Progenitor cell of endocrine pancreas (in vitro differentiated cells): Measurements from ENCODE around the gene TGFBR1. TPM values are rescaled to one million over a fixed set of nuclear protein-coding genes. Genes with fewer than 3 reads are reported as not detected.
"Not testable (repeated sequence)": the region's sequence is repeated elsewhere in the genome, so short reads cannot be mapped to it uniquely, and the experiment has no call there.

Source experiments
- DNase-seq: peaks from one replicate; pipeline ENCODE4 v3.0.0; 2021; ENCODE audit warnings: low spot score; ENCODE audit not compliant: unreplicated experiment
- H3K27ac Mint-ChIP-seq: 2 replicates; pipeline ENCODE4 v1.8.0; 2021; ENCODE audit warnings: mild to moderate bottlenecking, moderate library complexity, mixed read lengths
- H3K27me3 Mint-ChIP-seq: 2 replicates; pipeline ENCODE4 v1.8.0; 2021; ENCODE audit warnings: mixed read lengths
- H3K36me3 Mint-ChIP-seq: 2 replicates; pipeline ENCODE4 v1.8.0; 2022; ENCODE audit warnings: mixed read lengths; ENCODE audit not compliant: insufficient read depth
- H3K4me1 Mint-ChIP-seq: 2 replicates; pipeline ENCODE4 v1.8.0; 2021; ENCODE audit warnings: low read depth, mixed read lengths
- H3K4me3 Mint-ChIP-seq: 2 replicates; pipeline ENCODE4 v1.8.0; 2021; ENCODE audit warnings: low read depth, mild to moderate bottlenecking, moderate library complexity, mixed read lengths
- H3K9me3 Mint-ChIP-seq: 2 replicates; pipeline ENCODE4 v1.8.0; 2021; ENCODE audit warnings: low read depth, mixed read lengths
- CTCF ChIP-seq: fragments of 200-600 bp; sonication (generic); IDR thresholded peaks from one replicate; pipeline ENCODE4 v1.5.0; 2021; ENCODE audit warnings: antibody characterized with exemption, mild to moderate bottlenecking; ENCODE audit not compliant: unreplicated experiment
- total RNA-seq: library from RNA; stranded (reverse); gene quantifications from 2 replicates; pipeline ENCODE4 v1.2.1, GENCODE V29; 2021

Gene TGFBR1
- total RNA-seq, 1 donor from 2014 or later: 93.8 TPM

- no peak for DNase-seq
- Mint-ChIP-seq H3K4me3 (no peak overlapping the region), H3K4me1 (no peaks in the 10 kb centered on the region), H3K27me3 (no peaks in the 10 kb centered on the region), H3K36me3 (peaks cover 10% of the 10 kb centered on the region), H3K9me3 (no peaks in the 10 kb centered on the region), H3K27ac (no peak overlapping the region)
- TF ChIP-seq CTCF: no peak
Measured at GRCh38 chr9:99193466-99193821, 88.5 kb downstream of the TGFBR1 start.

GRCh38 chr9:99196484-99196883, 91.6 kb downstream of the TGFBR1 start:
- not testable (repeated sequence) for H3K27ac Mint-ChIP-seq, H3K27me3 Mint-ChIP-seq, DNase-seq, H3K4me3 Mint-ChIP-seq, H3K4me1 Mint-ChIP-seq, H3K9me3 Mint-ChIP-seq
- peaks cover 12% of the 10 kb centered on the region for H3K36me3 Mint-ChIP-seq

GRCh38 chr9:99197124-99197630, 92.3 kb downstream of the TGFBR1 start:
- Mint-ChIP-seq H3K27ac (no peak overlapping the region), H3K4me3 (no peak overlapping the region), H3K4me1 (no peaks in the 10 kb centered on the region), H3K36me3 (peaks cover 12% of the 10 kb centered on the region), H3K9me3 (no peaks in the 10 kb centered on the region), H3K27me3 (no peaks in the 10 kb centered on the region)
- no peak for DNase-seq
- TF ChIP-seq CTCF: no peak

- no peak for TF ChIP-seq CTCF
- no peak for DNase-seq
- H3K27me3 Mint-ChIP-seq: no peaks in the 10 kb centered on the region
- H3K27ac Mint-ChIP-seq: no peak overlapping the region
- no peaks in the 10 kb centered on the region for H3K4me1 Mint-ChIP-seq
- no peaks in the 10 kb centered on the region for H3K9me3 Mint-ChIP-seq
- H3K4me3 Mint-ChIP-seq: no peak overlapping the region
- H3K36me3 Mint-ChIP-seq: peaks cover 12% of the 10 kb centered on the region
Measured at GRCh38 chr9:99197987-99198386, 93.1 kb downstream of the TGFBR1 start.

- Mint-ChIP-seq H3K36me3 (peaks cover 7% of the 10 kb centered on the region), H3K27me3 (no peaks in the 10 kb centered on the region), H3K4me3 (no peak overlapping the region), H3K27ac (no peak overlapping the region), H3K9me3 (no peaks in the 10 kb centered on the region), H3K4me1 (no peaks in the 10 kb centered on the region)
- no peak for DNase-seq
- no peak for TF ChIP-seq CTCF
Measured at GRCh38 chr9:99199938-99200539, 95.1 kb downstream of the TGFBR1 start.

- no peak for TF ChIP-seq CTCF
- Mint-ChIP-seq H3K36me3 (peaks cover 8% of the 10 kb centered on the region), H3K4me3 (no peak overlapping the region), H3K27me3 (no peaks in the 10 kb centered on the region), H3K9me3 (peaks cover 1% of the 10 kb centered on the region), H3K4me1 (no peaks in the 10 kb centered on the region), H3K27ac (no peak overlapping the region)
- no peak for DNase-seq
Measured at GRCh38 chr9:99201603-99202002, 96.7 kb downstream of the TGFBR1 start.
